Thyroid gland (tissue), 4 donors: Measurements from ENCODE around the gene GLTP.
"Not testable (repeated sequence)": the region's sequence is repeated elsewhere in the genome, so short reads cannot be mapped to it uniquely, and the experiment has no call there.

ENCODE experiments used
- CTCF ChIP-seq, 6 experiments: fragments of 200-600 bp in 3 of 6; fragments of 450-650 bp in 3 of 6; sonication (generic) in 3 of 6; IDR thresholded peaks; one replicate each; pipeline ENCODE4 v1.5.1; 2016 to 2019; ENCODE audit warnings: antibody characterized with exemption in 6 of 6, mild to moderate bottlenecking in 2 of 6, inconsistent platforms in 1 of 6, moderate library complexity in 1 of 6
- POLR2A ChIP-seq, 2 donors: fragments of 450-650 bp; IDR thresholded peaks; one replicate each; pipeline ENCODE4 v1.6.1; 2017; ENCODE audit warnings: antibody characterized with exemption in 2 of 2, mild to moderate bottlenecking in 2 of 2, moderate library complexity in 1 of 2

GRCh38 chr12:109929326-109929725, 49.0 kb upstream of the GLTP start:
- not testable (repeated sequence) for TF ChIP-seq CTCF, POLR2A (IDR thresholded peaks at IDR 0.05)
